Activated naive CD4-positive, alpha-beta T cell treated with anti-CD3 and anti-CD28 coated beads, Interleukin-2, amount 50 U/mL, for 24 hours (primary cell): ENCODE results near the gene FALEC.
A peak's percentile ranks its signal among the peaks of the same experiment; 100 is the strongest.

Experiments
- H3K27ac Mint-ChIP-seq: one replicate; pipeline ENCODE4 v1.8.0; 2021; ENCODE audit warnings: mild to moderate bottlenecking, mixed read lengths
- H3K27me3 Mint-ChIP-seq: one replicate; pipeline ENCODE4 v1.8.0; 2021; ENCODE audit warnings: mixed read lengths
- H3K36me3 Mint-ChIP-seq: one replicate; pipeline ENCODE4 v1.8.0; 2021; ENCODE audit warnings: mixed read lengths
- H3K4me1 Mint-ChIP-seq: one replicate; pipeline ENCODE4 v1.8.0; 2021; ENCODE audit warnings: mixed read lengths
- H3K4me3 Mint-ChIP-seq: one replicate; pipeline ENCODE4 v1.8.0; 2021; ENCODE audit warnings: mild to moderate bottlenecking, mixed read lengths
- H3K9me3 Mint-ChIP-seq: one replicate; pipeline ENCODE4 v1.8.0; 2021; ENCODE audit warnings: mixed read lengths

Gene FALEC

GRCh38 chr1:150549496-150550221, 34.1 kb downstream of the FALEC start:
- peak overlapping the region; percentile 76 for H3K4me3 Mint-ChIP-seq
- H3K27me3 Mint-ChIP-seq = peaks cover 13% of the 10 kb centered on the region
- peaks cover 29% of the 10 kb centered on the region for H3K4me1 Mint-ChIP-seq
- no peaks in the 10 kb centered on the region for H3K36me3 Mint-ChIP-seq
- peak overlapping the region; percentile 30 for H3K27ac Mint-ChIP-seq
- H3K9me3 Mint-ChIP-seq = no peaks in the 10 kb centered on the region

- Mint-ChIP-seq H3K27ac (no peak overlapping the region), H3K36me3 (no peaks in the 10 kb centered on the region)
Measured at GRCh38 chr1:150550222-150551050, 34.9 kb downstream of the FALEC start.

GRCh38 chr1:150551051-150551783, 35.7 kb downstream of the FALEC start:
- H3K36me3 Mint-ChIP-seq = no peaks in the 10 kb centered on the region
- peaks cover 29% of the 10 kb centered on the region for H3K4me1 Mint-ChIP-seq
- H3K27ac Mint-ChIP-seq = peak overlapping the region; percentile 46
- H3K27me3 Mint-ChIP-seq = peaks cover 11% of the 10 kb centered on the region
- H3K4me3 Mint-ChIP-seq = no peak overlapping the region
- H3K9me3 Mint-ChIP-seq = no peaks in the 10 kb centered on the region

More at GRCh38 chr1:150550222-150551050, 34.9 kb downstream of the FALEC start:
- H3K4me3 Mint-ChIP-seq = peak overlapping the region; percentile 76
- peaks cover 13% of the 10 kb centered on the region for H3K27me3 Mint-ChIP-seq
- peaks cover 29% of the 10 kb centered on the region for H3K4me1 Mint-ChIP-seq
- no peaks in the 10 kb centered on the region for H3K9me3 Mint-ChIP-seq

- H3K27me3 Mint-ChIP-seq = peaks cover 11% of the 10 kb centered on the region
- H3K27ac Mint-ChIP-seq = no peak overlapping the region
- no peak overlapping the region for H3K4me3 Mint-ChIP-seq
- no peaks in the 10 kb centered on the region for H3K36me3 Mint-ChIP-seq
- no peaks in the 10 kb centered on the region for H3K9me3 Mint-ChIP-seq
- peaks cover 29% of the 10 kb centered on the region for H3K4me1 Mint-ChIP-seq
Measured at GRCh38 chr1:150551784-150552127, 36.2 kb downstream of the FALEC start.

- H3K9me3 Mint-ChIP-seq = no peaks in the 10 kb centered on the region
- H3K4me3 Mint-ChIP-seq = no peak overlapping the region
- peaks cover 29% of the 10 kb centered on the region for H3K4me1 Mint-ChIP-seq
- H3K27ac Mint-ChIP-seq = no peak overlapping the region
- H3K27me3 Mint-ChIP-seq = peaks cover 8% of the 10 kb centered on the region
- H3K36me3 Mint-ChIP-seq = no peaks in the 10 kb centered on the region
Measured at GRCh38 chr1:150552128-150552910, 36.8 kb downstream of the FALEC start.

GRCh38 chr1:150552911-150553289, 37.3 kb downstream of the FALEC start:
- peaks cover 8% of the 10 kb centered on the region for H3K27me3 Mint-ChIP-seq
- H3K9me3 Mint-ChIP-seq = no peaks in the 10 kb centered on the region
- no peak overlapping the region for H3K4me3 Mint-ChIP-seq
- H3K36me3 Mint-ChIP-seq = no peaks in the 10 kb centered on the region
- no peak overlapping the region for H3K27ac Mint-ChIP-seq
- H3K4me1 Mint-ChIP-seq = peaks cover 29% of the 10 kb centered on the region

GRCh38 chr1:150553392-150554085, 38.0 kb downstream of the FALEC start:
- Mint-ChIP-seq H3K27ac (no peak overlapping the region), H3K4me1 (peaks cover 27% of the 10 kb centered on the region), H3K4me3 (no peak overlapping the region), H3K36me3 (no peaks in the 10 kb centered on the region), H3K9me3 (no peaks in the 10 kb centered on the region), H3K27me3 (peaks cover 6% of the 10 kb centered on the region)

- Mint-ChIP-seq H3K9me3 (no peaks in the 10 kb centered on the region), H3K27me3 (peaks cover 5% of the 10 kb centered on the region), H3K27ac (no peak overlapping the region), H3K4me3 (no peak overlapping the region), H3K4me1 (peaks cover 26% of the 10 kb centered on the region), H3K36me3 (no peaks in the 10 kb centered on the region)
Measured at GRCh38 chr1:150554086-150554452, 38.5 kb downstream of the FALEC start.

- no peak overlapping the region for H3K27ac Mint-ChIP-seq
- peaks cover 2% of the 10 kb centered on the region for H3K27me3 Mint-ChIP-seq
- H3K4me1 Mint-ChIP-seq = peaks cover 28% of the 10 kb centered on the region
- H3K9me3 Mint-ChIP-seq = no peaks in the 10 kb centered on the region
- H3K4me3 Mint-ChIP-seq = no peak overlapping the region
- H3K36me3 Mint-ChIP-seq = no peaks in the 10 kb centered on the region
Measured at GRCh38 chr1:150555198-150555970, 39.8 kb downstream of the FALEC start.

GRCh38 chr1:150555971-150556865, 40.7 kb downstream of the FALEC start:
- peaks cover under 1% of the 10 kb centered on the region for H3K27me3 Mint-ChIP-seq
- H3K4me3 Mint-ChIP-seq = no peak overlapping the region
- H3K36me3 Mint-ChIP-seq = no peaks in the 10 kb centered on the region
- H3K4me1 Mint-ChIP-seq = peaks cover 26% of the 10 kb centered on the region
- H3K27ac Mint-ChIP-seq = no peak overlapping the region
- H3K9me3 Mint-ChIP-seq = no peaks in the 10 kb centered on the region

- Mint-ChIP-seq H3K9me3 (no peaks in the 10 kb centered on the region), H3K36me3 (no peaks in the 10 kb centered on the region), H3K4me3 (no peak overlapping the region), H3K27ac (no peak overlapping the region), H3K27me3 (no peaks in the 10 kb centered on the region), H3K4me1 (peaks cover 25% of the 10 kb centered on the region)
Measured at GRCh38 chr1:150557065-150557600, 41.6 kb downstream of the FALEC start.

GRCh38 chr1:150557813-150558212, 42.3 kb downstream of the FALEC start:
- Mint-ChIP-seq H3K27ac (no peak overlapping the region), H3K4me3 (no peak overlapping the region), H3K27me3 (no peaks in the 10 kb centered on the region), H3K4me1 (peaks cover 24% of the 10 kb centered on the region), H3K36me3 (no peaks in the 10 kb centered on the region), H3K9me3 (no peaks in the 10 kb centered on the region)

GRCh38 chr1:150558303-150558704, 42.8 kb downstream of the FALEC start:
- no peak overlapping the region for H3K27ac Mint-ChIP-seq
- H3K4me3 Mint-ChIP-seq = no peak overlapping the region
- no peaks in the 10 kb centered on the region for H3K9me3 Mint-ChIP-seq
- H3K27me3 Mint-ChIP-seq = no peaks in the 10 kb centered on the region
- no peaks in the 10 kb centered on the region for H3K36me3 Mint-ChIP-seq
- H3K4me1 Mint-ChIP-seq = peaks cover 28% of the 10 kb centered on the region
